AG04450 (cell line): Measurements from ENCODE around the gene TRPM5. TPM values are rescaled to one million over a fixed set of nuclear protein-coding genes. Genes with fewer than 3 reads are reported as not detected.

Experiments used
- CTCF ChIA-PET: fragments of 300-600, 350-600 bp; formaldehyde crosslinking; extraction: SDS; loops from one replicate; lab custom pipeline; 2022; ENCODE audit warnings: antibody characterized with exemption, inconsistent platforms; lab: Charles Lee
- POLR2A ChIA-PET: fragments of 350-600 bp; formaldehyde crosslinking; extraction: SDS; loops from one replicate; lab custom pipeline; 2021; ENCODE audit warnings: antibody characterized with exemption, inconsistent platforms; lab: Yijun Ruan, JAX
- DNase-seq: peaks from one replicate; pipeline ENCODE4 v3.0.0-alpha.2; 2011; ENCODE audit warnings: low read depth, low spot score
- H3K27ac ChIP-seq: one replicate; pipeline ENCODE4 v1.5.1; 2012; ENCODE audit warnings: low read depth, low read length, control low read depth
- H3K27me3 ChIP-seq: one replicate; pipeline ENCODE4 v1.6.0; 2012; ENCODE audit warnings: low read length; ENCODE audit not compliant: control insufficient read depth, insufficient read depth
- H3K4me3 ChIP-seq: 2 replicates; pipeline ENCODE4 v1.5.1; 2011; ENCODE audit warnings: mild to moderate bottlenecking, low read depth, low read length, control low read depth
- H3K9me3 ChIP-seq: 2 replicates; pipeline ENCODE4 v1.5.1; 2012; ENCODE audit warnings: low read length; ENCODE audit not compliant: control insufficient read depth, insufficient read depth
- CTCF ChIP-seq: IDR thresholded peaks from 2 replicates; pipeline ENCODE4 v1.5.1; 2011; ENCODE audit warnings: low read depth, low read length, control low read depth, inconsistent platforms
- polyA plus RNA-seq: library from polyadenylated mRNA; depleted of rRNA; stranded (reverse); fragments of >200 nt; gene quantifications from 2 replicates; pipeline ENCODE4 v1.2.3, GENCODE V29; 2011

The TRPM5 gene
- polyA plus RNA-seq, 1 experiment = not detected

GRCh38 chr11:2473361-2474058, 29.2 kb upstream of the TRPM5 start:
- CTCF ChIA-PET = no interaction called here
- Histone ChIP-seq H3K27me3 (peaks cover 14% of the 10 kb centered on the region), H3K27ac (no peak overlapping the region), H3K4me3 (no peak overlapping the region), H3K9me3 (no peaks in the 10 kb centered on the region)
- TF ChIP-seq CTCF = no peak
- POLR2A ChIA-PET = no interaction called here
- no peak for DNase-seq

- no peak for TF ChIP-seq CTCF
- H3K9me3 ChIP-seq = no peaks in the 10 kb centered on the region
- H3K27me3 ChIP-seq = peaks cover 18% of the 10 kb centered on the region
- ChIA-PET CTCF (no interaction called here), POLR2A (interaction anchor here (0.5 kb wide), 1 partner anchor 96 kb away, joined by 4 read pairs; no protein-coding TSS in a partner anchor)
- H3K27ac ChIP-seq = no peak overlapping the region
- no peak overlapping the region for H3K4me3 ChIP-seq
- no peak for DNase-seq
These were observed 28.3 kb upstream of the TRPM5 start for GRCh38 chr11:2472428-2473186.

- H3K9me3 ChIP-seq = no peaks in the 10 kb centered on the region
- TF ChIP-seq CTCF = no peak
- DNase-seq = no peak
- ChIA-PET CTCF (no interaction called here), POLR2A (no interaction called here)
- H3K27me3 ChIP-seq = peaks cover 19% of the 10 kb centered on the region
- no peak overlapping the region for H3K4me3 ChIP-seq
- H3K27ac ChIP-seq = no peak overlapping the region
These were observed 27.4 kb upstream of the TRPM5 start for GRCh38 chr11:2471804-2472096.

GRCh38 chr11:2471048-2471803, 26.9 kb upstream of the TRPM5 start:
- no peak for TF ChIP-seq CTCF
- Histone ChIP-seq H3K9me3 (no peaks in the 10 kb centered on the region), H3K27ac (no peak overlapping the region), H3K27me3 (peaks cover 19% of the 10 kb centered on the region), H3K4me3 (no peak overlapping the region)
- ChIA-PET CTCF (no interaction called here), POLR2A (no interaction called here)
- DNase-seq = no peak

GRCh38 chr11:2470495-2470894, 26.2 kb upstream of the TRPM5 start:
- no peak for DNase-seq
- H3K27ac ChIP-seq = no peak overlapping the region
- TF ChIP-seq CTCF = no peak
- ChIA-PET POLR2A (no interaction called here), CTCF (no interaction called here)
- H3K9me3 ChIP-seq = no peaks in the 10 kb centered on the region
- no peak overlapping the region for H3K4me3 ChIP-seq
- peaks cover 19% of the 10 kb centered on the region for H3K27me3 ChIP-seq
